ENCODE data around the gene TMEM98. TPM values are rescaled to one million over a fixed set of nuclear protein-coding genes. Genes with fewer than 3 reads are reported as not detected.

TMEM98 gene
- total and polyA plus RNA-seq, 9 of the 15 experiments (the other 6 are each of a cell fraction or from before 2014, with no cell fraction given): 33.5 to 164 (median 84.7) TPM

- TF ChIP-seq RBBP5 (IDR thresholded peaks at IDR 0.05; ENCODE audit: borderline replicate concordance, insufficient read depth, low read length, poor library complexity, severe bottlenecking): no peak
- no peak for TF ChIP-seq NR1H2 (CRISPR knock-in tag; IDR thresholded peaks at IDR 0.05)
- TF ChIP-seq PCBP2 (IDR thresholded peaks at IDR 0.05; ENCODE audit: low read depth, low read length, poor library complexity, severe bottlenecking): no peak
- TF ChIP-seq ZNF212 (CRISPR knock-in tag; IDR thresholded peaks at IDR 0.05): no peak
- TF ChIP-seq CREB5 (CRISPR knock-in tag; IDR thresholded peaks at IDR 0.05): no peak
- TF ChIP-seq ZNF143 (CRISPR knock-in tag; IDR thresholded peaks at IDR 0.05): no peak
- peak; percentile 27 for TF ChIP-seq NEUROD1 (IDR thresholded peaks at IDR 0.05; ENCODE audit: borderline replicate concordance, low read depth, low read length, partially characterized antibody)
- TF ChIP-seq ZNF277 (CRISPR knock-in tag; IDR thresholded peaks at IDR 0.05; ENCODE audit: borderline replicate concordance): no peak
- TF ChIP-seq CTCFL (IDR thresholded peaks at IDR 0.05; ENCODE audit: borderline replicate concordance, insufficient read depth, low read depth, low read length, poor library complexity, severe bottlenecking): no peak
- TF ChIP-seq ZNF175 (CRISPR knock-in tag; IDR thresholded peaks at IDR 0.05; ENCODE audit: low read depth): no peak
- no peak for TF ChIP-seq C11orf30 (IDR thresholded peaks at IDR 0.05; ENCODE audit: low read depth)
- TF ChIP-seq ZNF785 (CRISPR knock-in tag; IDR thresholded peaks at IDR 0.05): no peak
- TF ChIP-seq ZBTB49 (CRISPR knock-in tag; IDR thresholded peaks at IDR 0.05; ENCODE audit: borderline replicate concordance): no peak
- TF ChIP-seq EZH2 (IDR thresholded peaks at IDR 0.05; ENCODE audit: borderline replicate concordance, low read depth, low read length): no peak
- no peak for TF ChIP-seq NUFIP1 (IDR thresholded peaks at IDR 0.05; ENCODE audit: partially characterized antibody)
- TF ChIP-seq ILK (tag; IDR thresholded peaks at IDR 0.05; ENCODE audit: borderline replicate concordance, low read depth): no peak
- no peak for TF ChIP-seq FOXP4 (CRISPR knock-in tag; IDR thresholded peaks at IDR 0.05; ENCODE audit: borderline replicate concordance)
- TF ChIP-seq CBFA2T3 (IDR thresholded peaks at IDR 0.05): peak; percentile 94
- TF ChIP-seq RBM25 (IDR thresholded peaks at IDR 0.05; ENCODE audit: low read depth, low read length, severe bottlenecking): no peak
These were observed 33.7 kb upstream of the TMEM98 start (continued) for GRCh38 chr17:32894245-32894644.

Measured in K562 (cell line).